Breast epithelium (tissue), 4 donors: ENCODE data around the gene SNX33. TPM values are rescaled to one million over a fixed set of nuclear protein-coding genes. Genes with fewer than 3 reads are reported as not detected.

ENCODE experiments used
- DNase-seq, 2 donors: peaks; one replicate each; pipeline ENCODE4 v3.0.0-alpha.2; 2019; ENCODE audit warnings: low spot score in 2 of 2
- H3K27ac ChIP-seq, 2 donors: fragments of 200-600 bp; sonication (generic) in 1 of 2; one replicate each; pipeline ENCODE4 v1.5.1; 2016 to 2019; ENCODE audit warnings: mild to moderate bottlenecking in 1 of 2
- H3K27me3 ChIP-seq, 2 donors: fragments of 200-600 bp; sonication (generic) in 1 of 2; one replicate each; pipeline versions ENCODE4 v1.5.1 to v1.6.0; 2017 to 2019; ENCODE audit warnings: control low read depth in 1 of 2, mild to moderate bottlenecking in 1 of 2
- H3K36me3 ChIP-seq: fragments of 200-600 bp; one replicate; pipeline ENCODE4 v1.5.1; 2019
- H3K4me1 ChIP-seq, 2 donors: fragments of 200-600 bp; sonication (generic); one replicate each; pipeline ENCODE4 v1.5.1; 2016 to 2019; ENCODE audit warnings: control low read depth in 1 of 2
- H3K4me3 ChIP-seq, 3 donors: fragments of 200-600 bp; sonication (generic); 1 replicate in 2 of 3; 2 replicates in 1 of 3; pipeline ENCODE4 v1.5.1; 2016 to 2019; ENCODE audit warnings: mild to moderate bottlenecking in 3 of 3, moderate library complexity in 2 of 3
- H3K9me3 ChIP-seq, 2 donors: fragments of 200-600 bp; sonication (generic) in 1 of 2; one replicate each; pipeline ENCODE4 v1.5.1; 2016 to 2019; ENCODE audit warnings: control low read depth in 1 of 2
- POLR2A ChIP-seq: fragments of 450-650 bp; IDR thresholded peaks from one replicate; pipeline ENCODE4 v1.6.1; 2016; ENCODE audit warnings: antibody characterized with exemption, mild to moderate bottlenecking, moderate library complexity
- POLR2AphosphoS5 ChIP-seq, 3 donors: sonication (generic); formaldehyde crosslinking; IDR thresholded peaks; one replicate each; pipeline ENCODE4 v1.6.1; 2017; ENCODE audit warnings: antibody characterized with exemption in 3 of 3
- intact Hi-C: fragments of 100-400 bp; cut with DNase I; formaldehyde crosslinking; loops from one replicate; pipeline ENCODE4 v1.15.1; 2023; ENCODE audit warnings: low total_unique reads
- total RNA-seq, 3 donors: library from RNA; depleted of rRNA; stranded (reverse); fragments of >200 nt; gene quantifications; one replicate each; pipeline ENCODE4 v1.1.0, GENCODE V29; 2016
- TF ChIP-seq, protein P1 (sequence below), 3 donors: fragments of 450-650 bp; IDR thresholded peaks; one replicate each; pipeline ENCODE4 v1.5.1; 2016 to 2017; ENCODE audit warnings: antibody characterized with exemption in 3 of 3, mild to moderate bottlenecking in 3 of 3, moderate library complexity in 3 of 3

SNX33 gene
- total RNA-seq, 3 donors from 2014 or later, result 32.8 to 42.7 (median 36.3) TPM

DNA sequence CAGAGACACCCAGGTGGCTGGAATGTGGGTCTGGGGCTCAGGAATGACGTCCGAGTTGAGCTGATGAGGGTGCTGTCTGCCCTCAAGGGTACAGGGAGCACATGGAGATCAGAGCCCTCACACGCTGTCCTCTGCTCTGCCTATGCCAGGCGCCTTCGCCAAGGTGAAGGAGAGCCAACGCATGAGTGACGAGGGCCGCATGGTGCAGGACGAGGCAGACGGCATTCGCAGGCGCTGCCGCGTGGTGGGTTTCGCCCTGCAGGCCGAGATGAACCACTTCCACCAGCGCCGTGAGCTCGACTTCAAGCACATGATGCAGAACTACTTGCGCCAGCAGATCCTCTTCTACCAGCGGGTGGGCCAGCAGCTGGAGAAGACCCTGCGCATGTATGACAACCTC lies 9.1 kb downstream of the SNX33 start:
- DNase-seq, result no peak
- TF ChIP-seq POLR2AphosphoS5 (IDR thresholded peaks at IDR 0.05) (no peak), POLR2A (no peak)
- TF ChIP-seq, protein P1, sequence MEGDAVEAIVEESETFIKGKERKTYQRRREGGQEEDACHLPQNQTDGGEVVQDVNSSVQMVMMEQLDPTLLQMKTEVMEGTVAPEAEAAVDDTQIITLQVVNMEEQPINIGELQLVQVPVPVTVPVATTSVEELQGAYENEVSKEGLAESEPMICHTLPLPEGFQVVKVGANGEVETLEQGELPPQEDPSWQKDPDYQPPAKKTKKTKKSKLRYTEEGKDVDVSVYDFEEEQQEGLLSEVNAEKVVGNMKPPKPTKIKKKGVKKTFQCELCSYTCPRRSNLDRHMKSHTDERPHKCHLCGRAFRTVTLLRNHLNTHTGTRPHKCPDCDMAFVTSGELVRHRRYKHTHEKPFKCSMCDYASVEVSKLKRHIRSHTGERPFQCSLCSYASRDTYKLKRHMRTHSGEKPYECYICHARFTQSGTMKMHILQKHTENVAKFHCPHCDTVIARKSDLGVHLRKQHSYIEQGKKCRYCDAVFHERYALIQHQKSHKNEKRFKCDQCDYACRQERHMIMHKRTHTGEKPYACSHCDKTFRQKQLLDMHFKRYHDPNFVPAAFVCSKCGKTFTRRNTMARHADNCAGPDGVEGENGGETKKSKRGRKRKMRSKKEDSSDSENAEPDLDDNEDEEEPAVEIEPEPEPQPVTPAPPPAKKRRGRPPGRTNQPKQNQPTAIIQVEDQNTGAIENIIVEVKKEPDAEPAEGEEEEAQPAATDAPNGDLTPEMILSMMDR (IDR thresholded peaks at IDR 0.05), result no peak
- Histone ChIP-seq H3K4me1 (peaks cover 13 to 45% of the 10 kb centered on the region in 2 donors), H3K36me3 (no peaks in the 10 kb centered on the region), H3K9me3 (no peaks in the 10 kb centered on the region), H3K27me3 (no peaks in the 10 kb centered on the region), H3K27ac (no peak overlapping the region), H3K4me3 (no peak overlapping the region)
- intact Hi-C loops, result no loop called here

DNA sequence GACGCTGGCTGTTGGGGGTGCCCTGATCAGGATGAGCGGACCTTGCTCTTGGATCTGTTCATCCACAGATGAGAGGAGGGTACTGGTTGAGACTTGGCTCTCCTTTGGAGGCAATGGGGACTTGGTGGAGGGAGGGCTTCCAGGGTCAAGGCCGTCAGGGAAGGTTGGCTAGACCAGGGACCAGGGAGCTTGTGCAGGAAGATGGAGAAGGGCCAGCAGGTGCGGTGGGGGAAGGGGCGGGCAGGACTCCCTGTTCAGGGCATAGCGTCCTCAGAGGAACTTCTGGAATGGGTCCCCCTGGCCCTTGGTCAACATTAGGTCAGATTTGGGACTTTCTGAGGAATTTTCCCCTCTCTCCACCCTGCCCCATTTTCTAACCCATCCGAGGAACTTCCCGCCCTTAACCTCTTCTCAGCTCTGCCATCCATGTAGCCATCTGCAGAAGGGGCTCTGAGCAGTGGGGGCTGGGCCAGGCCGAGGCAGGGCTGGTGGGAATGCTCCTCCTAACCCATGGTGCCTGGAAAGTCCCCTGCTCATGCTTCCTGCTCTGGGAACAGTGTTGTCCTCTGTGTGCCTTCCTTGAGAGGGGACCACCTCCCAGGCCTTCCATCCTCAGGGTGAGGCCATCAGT lies 11.5 kb downstream of the SNX33 start:
- H3K36me3 ChIP-seq, result no peaks in the 10 kb centered on the region
- no peaks in the 10 kb centered on the region for H3K27me3 ChIP-seq
- intact Hi-C loops, result no loop called here
- no peaks in the 10 kb centered on the region for H3K9me3 ChIP-seq
- no peak overlapping the region for H3K4me3 ChIP-seq
- DNase-seq, result no peak
- H3K4me1 ChIP-seq, result peaks cover 14 to 25% of the 10 kb centered on the region in 2 donors
- peak overlapping the region; percentile 87 to 95 for H3K27ac ChIP-seq
- TF ChIP-seq, protein P1 (IDR thresholded peaks at IDR 0.05), result no peak
- TF ChIP-seq POLR2A (no peak), POLR2AphosphoS5 (IDR thresholded peaks at IDR 0.05) (no peak)

DNA sequence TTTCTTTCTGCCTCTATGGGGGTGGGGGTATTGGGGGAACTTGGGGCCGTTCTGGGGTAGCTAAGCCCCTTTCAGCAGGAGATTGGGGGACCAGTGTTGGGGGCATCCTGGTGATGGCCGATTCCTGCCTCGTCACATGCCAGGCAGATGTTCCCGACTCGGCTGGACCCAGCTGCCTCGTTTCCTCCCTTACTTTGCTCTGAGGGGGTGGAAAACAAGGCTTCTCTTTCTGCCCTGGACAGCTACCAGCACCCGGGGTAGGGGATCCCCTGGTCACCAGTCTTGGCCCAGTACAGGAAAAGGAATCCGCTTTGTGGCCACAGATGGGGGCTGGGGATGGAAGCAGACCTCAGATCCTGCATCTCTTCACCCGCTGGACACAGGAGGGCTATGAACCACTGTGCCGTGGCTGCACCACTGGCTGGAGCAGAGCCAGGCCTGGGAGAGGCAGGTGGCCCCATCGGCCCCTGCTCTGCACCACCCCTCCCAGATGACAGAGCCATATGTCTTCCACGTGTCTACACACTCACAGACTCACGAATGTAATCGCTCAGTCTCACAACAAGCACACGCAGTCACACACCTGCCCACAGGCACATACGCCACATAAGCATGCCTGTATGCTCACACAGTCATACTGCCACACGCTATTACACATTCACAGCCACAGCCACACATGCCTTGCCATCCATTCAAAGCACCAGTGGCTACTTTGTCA lies 12.4 kb downstream of the SNX33 start:
- Histone ChIP-seq H3K4me1 (peaks cover 14 to 23% of the 10 kb centered on the region in 2 donors), H3K4me3 (no peak overlapping the region), H3K27me3 (no peaks in the 10 kb centered on the region), H3K9me3 (no peaks in the 10 kb centered on the region), H3K27ac (peak overlapping the region; percentile 87 to 95), H3K36me3 (no peaks in the 10 kb centered on the region)
- intact Hi-C loops, result no loop called here
- no peak for DNase-seq
- TF ChIP-seq, protein P1 (IDR thresholded peaks at IDR 0.05), result no peak
- TF ChIP-seq POLR2A, result no peak
- TF ChIP-seq POLR2AphosphoS5 (IDR thresholded peaks at IDR 0.05), result no peak

DNA sequence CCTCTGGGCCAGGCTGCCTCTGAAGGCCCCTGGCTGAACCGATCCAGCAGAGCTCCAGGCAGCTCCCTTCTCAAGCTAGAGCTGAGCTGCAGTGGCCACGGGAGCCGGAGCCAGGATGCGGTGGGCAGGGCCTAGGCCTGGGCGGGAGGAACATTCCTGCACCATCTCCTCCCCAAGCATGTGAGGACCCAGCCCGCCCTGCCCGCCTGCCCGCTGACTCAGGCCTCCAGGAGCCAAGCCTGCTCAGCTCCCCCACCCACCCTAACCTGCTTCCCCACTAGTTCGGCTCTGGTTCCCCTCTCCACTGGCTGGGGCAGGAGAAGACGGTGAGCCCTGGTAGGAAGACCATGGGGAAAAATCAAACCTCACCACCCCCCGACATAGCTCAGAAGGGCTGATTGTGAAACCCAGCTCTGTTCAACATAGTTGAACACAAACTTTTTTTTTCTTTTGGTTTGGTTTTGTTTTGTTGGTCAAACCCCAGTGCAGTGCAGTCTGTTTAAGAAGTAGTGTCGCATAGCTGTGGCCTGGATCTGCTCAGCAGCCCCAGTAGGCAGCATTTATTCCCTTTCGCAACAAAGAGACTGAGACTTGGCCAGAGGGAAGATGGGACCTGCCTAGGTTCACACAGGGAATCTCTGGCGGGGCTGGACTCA lies 13.5 kb downstream of the SNX33 start:
- H3K27me3 ChIP-seq, result no peaks in the 10 kb centered on the region
- no peak for TF ChIP-seq POLR2AphosphoS5 (IDR thresholded peaks at IDR 0.05)
- peak overlapping the region; percentile 87 to 95 for H3K27ac ChIP-seq
- peak; percentile 84 to 89 for DNase-seq
- peak overlapping the region in 2 of 3 donors; percentile 21 to 46 for H3K4me3 ChIP-seq
- intact Hi-C loops, result no loop called here
- H3K4me1 ChIP-seq, result peaks cover 14 to 17% of the 10 kb centered on the region in 2 donors
- no peaks in the 10 kb centered on the region for H3K36me3 ChIP-seq
- no peaks in the 10 kb centered on the region for H3K9me3 ChIP-seq

DNA sequence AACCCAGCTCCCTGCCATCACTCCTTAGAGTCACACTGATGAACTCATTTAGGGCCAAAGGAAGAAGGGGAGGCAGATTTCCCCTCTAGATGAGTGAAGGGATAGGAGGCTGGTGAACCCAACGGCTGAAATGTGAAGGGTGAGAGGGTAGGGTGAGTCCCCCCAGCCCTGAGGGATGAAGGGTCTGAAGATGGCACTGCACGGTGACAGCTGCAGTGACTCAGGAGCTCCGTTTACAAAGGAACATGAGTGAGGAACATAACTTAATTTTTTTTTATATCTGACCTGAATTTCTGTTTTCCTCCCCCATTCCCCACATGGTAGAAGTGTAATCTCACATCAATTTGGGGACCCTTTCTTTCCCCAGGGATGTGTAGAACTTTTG lies 14.0 kb downstream of the SNX33 start:
- H3K27me3 ChIP-seq, result no peaks in the 10 kb centered on the region
- DNase-seq, result no peak
- H3K9me3 ChIP-seq, result no peaks in the 10 kb centered on the region
- no peaks in the 10 kb centered on the region for H3K36me3 ChIP-seq
- peak overlapping the region in 1 of 3 donors; percentile 46 for H3K4me3 ChIP-seq
- TF ChIP-seq, protein P1 (IDR thresholded peaks at IDR 0.05), result no peak
- TF ChIP-seq POLR2A (no peak), POLR2AphosphoS5 (IDR thresholded peaks at IDR 0.05) (peak in 1 of 3 donors; percentile 6)
- H3K27ac ChIP-seq, result peak overlapping the region; percentile 87 to 95
- intact Hi-C loops, result no loop called here
- peaks cover 14 to 17% of the 10 kb centered on the region in 2 donors for H3K4me1 ChIP-seq
